ENCODE data around the gene PLA2G15. TPM values are rescaled to one million over a fixed set of nuclear protein-coding genes. Genes with fewer than 3 reads are reported as not detected.

Gene PLA2G15
- total RNA-seq, 1 donor from 2014 or later: 21.9 TPM

- peak overlapping the region; percentile 85 to 91 for H3K27ac ChIP-seq
- peaks cover 51 to 55% of the 10 kb centered on the region in 2 donors for H3K36me3 ChIP-seq
These were observed 12.2 kb downstream of the PLA2G15 start for GRCh38 chr16:68257251-68257905.

GRCh38 chr16:68257906-68258800 is 13.0 kb downstream of the PLA2G15 start:
- peak overlapping the region; percentile 85 to 91 for H3K27ac ChIP-seq
- peaks cover 5 to 17% of the 10 kb centered on the region in 2 donors for H3K4me1 ChIP-seq
- TF ChIP-seq CTCF (IDR thresholded peaks at IDR 0.05): no peak
- peaks cover 51 to 52% of the 10 kb centered on the region in 2 donors for H3K36me3 ChIP-seq
- no peak overlapping the region for H3K4me3 ChIP-seq
- DNase-seq (ENCODE audit: low spot score in 2 of 2): peak in 1 of 2 donors; percentile 85
- intact Hi-C loops (cut with DNase I): loop anchor here (2.0 kb wide), 1 partner anchor 21 kb away; the partner anchor contains the start of gene ESRP2
- H3K9me3 ChIP-seq: no peaks in the 10 kb centered on the region
- no peaks in the 10 kb centered on the region for H3K27me3 ChIP-seq

More at GRCh38 chr16:68257251-68257905, 12.2 kb downstream of the PLA2G15 start:
- Histone ChIP-seq H3K9me3 (no peaks in the 10 kb centered on the region), H3K27me3 (no peaks in the 10 kb centered on the region), H3K4me1 (peaks cover 5 to 17% of the 10 kb centered on the region in 2 donors), H3K4me3 (no peak overlapping the region)
- no peak for DNase-seq (ENCODE audit: low spot score in 2 of 2)
- intact Hi-C loops (cut with DNase I): no loop called here
- TF ChIP-seq CTCF (IDR thresholded peaks at IDR 0.05): no peak

DNA sequence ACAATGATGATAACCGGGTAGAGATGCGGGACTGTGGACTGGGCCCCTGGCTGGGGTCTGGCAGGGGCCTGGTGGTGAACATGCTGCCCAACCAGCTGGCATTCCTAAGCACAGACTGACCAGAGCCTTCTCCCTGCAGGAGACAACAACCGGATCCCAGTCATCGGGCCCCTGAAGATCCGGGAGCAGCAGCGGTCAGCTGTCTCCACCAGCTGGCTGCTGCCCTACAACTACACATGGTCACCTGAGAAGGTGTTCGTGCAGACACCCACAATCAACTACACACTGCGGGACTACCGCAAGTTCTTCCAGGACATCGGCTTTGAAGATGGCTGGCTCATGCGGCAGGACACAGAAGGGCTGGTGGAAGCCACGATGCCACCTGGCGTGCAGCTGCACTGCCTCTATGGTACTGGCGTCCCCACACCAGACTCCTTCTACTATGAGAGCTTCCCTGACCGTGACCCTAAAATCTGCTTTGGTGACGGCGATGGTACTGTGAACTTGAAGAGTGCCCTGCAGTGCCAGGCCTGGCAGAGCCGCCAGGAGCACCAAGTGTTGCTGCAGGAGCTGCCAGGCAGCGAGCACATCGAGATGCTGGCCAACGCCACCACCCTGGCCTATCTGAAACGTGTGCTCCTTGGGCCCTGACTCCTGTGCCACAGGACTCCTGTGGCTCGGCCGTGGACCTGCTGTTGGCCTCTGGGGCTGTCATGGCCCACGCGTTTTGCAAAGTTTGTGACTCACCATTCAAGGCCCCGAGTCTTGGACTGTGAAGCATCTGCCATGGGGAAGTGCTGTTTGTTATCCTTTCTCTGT is 14.0 kb downstream of the PLA2G15 start:
- Histone ChIP-seq H3K9me3 (no peaks in the 10 kb centered on the region), H3K4me3 (no peak overlapping the region), H3K27ac (peak overlapping the region; percentile 85 to 91), H3K27me3 (no peaks in the 10 kb centered on the region), H3K4me1 (peaks cover 5 to 23% of the 10 kb centered on the region in 2 donors), H3K36me3 (peaks cover 41 to 42% of the 10 kb centered on the region in 2 donors)
- intact Hi-C loops (cut with DNase I): loop anchor here (2.0 kb wide), 1 partner anchor 22 kb away; the partner anchor contains the start of gene ESRP2
- TF ChIP-seq CTCF (IDR thresholded peaks at IDR 0.05): no peak
- DNase-seq (ENCODE audit: low spot score in 2 of 2): no peak

DNA sequence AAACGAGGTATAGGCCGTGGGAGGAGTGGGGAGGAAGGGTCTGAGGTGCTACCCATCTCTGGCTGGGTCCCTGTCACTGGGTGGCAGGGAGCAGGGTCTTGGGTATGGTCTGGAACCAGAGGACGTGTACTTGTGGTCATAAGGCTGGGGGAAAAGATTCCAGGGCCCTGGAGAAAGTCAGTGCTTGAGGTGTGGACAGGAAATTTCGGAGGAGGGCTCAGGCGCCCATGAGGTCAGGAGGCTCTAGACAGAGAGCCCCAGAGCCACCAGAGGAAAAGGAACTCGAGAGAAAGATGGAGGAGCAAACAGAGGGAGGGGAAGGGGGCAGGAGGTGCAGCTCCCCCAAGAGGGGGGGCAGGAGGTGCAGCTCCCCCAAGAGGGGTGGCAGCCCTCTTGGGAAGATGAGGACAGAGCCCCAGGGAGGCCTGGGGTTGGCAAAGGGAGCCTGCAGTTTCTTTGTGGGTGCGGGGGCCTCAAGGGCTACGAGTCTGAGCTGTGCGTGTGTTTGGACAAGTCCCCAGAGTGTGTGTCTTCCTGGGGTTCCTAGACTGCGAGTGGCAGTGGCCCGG is 18.5 kb downstream of the PLA2G15 start:
- Histone ChIP-seq H3K36me3 (peaks cover 19 to 22% of the 10 kb centered on the region in 2 donors), H3K27ac (peak overlapping the region; percentile 97 to 99), H3K4me1 (peaks cover 0 to 22% of the 10 kb centered on the region in 2 donors), H3K9me3 (no peaks in the 10 kb centered on the region), H3K27me3 (no peaks in the 10 kb centered on the region), H3K4me3 (peak overlapping the region; percentile 76 to 90)
- no peak for TF ChIP-seq CTCF (IDR thresholded peaks at IDR 0.05)
- DNase-seq (ENCODE audit: low spot score in 2 of 2): no peak
- intact Hi-C loops (cut with DNase I): loop anchor here (1.0 kb wide), 1 partner anchor 18 kb away; the partner anchor contains the start of gene PLA2G15

Measured in ascending aorta (tissue), 2 donors.